ENCODE results near the gene COL6A2. TPM values are rescaled to one million over a fixed set of nuclear protein-coding genes. Genes with fewer than 3 reads are reported as not detected.

The COL6A2 gene
- polyA plus RNA-seq, 3 donors = 157 to 284 (median 250) TPM

- DNase-seq (ENCODE audit: extremely low read depth in 1 of 11, low read depth in 9 of 11, low spot score in 4 of 11) = peak in 2 of 11 donors; percentile 31 to 35
Observed at GRCh38 chr21:46128106-46128932, 30.4 kb downstream of the COL6A2 start.

GRCh38 chr21:46128933-46129571 lies 31.1 kb downstream of the COL6A2 start:
- DNase-seq (ENCODE audit: extremely low read depth in 1 of 11, low read depth in 9 of 11, low spot score in 4 of 11) = no peak

GRCh38 chr21:46129846-46130651 lies 32.1 kb downstream of the COL6A2 start:
- no peak for DNase-seq (ENCODE audit: extremely low read depth in 1 of 11, low read depth in 9 of 11, low spot score in 4 of 11)

- DNase-seq (ENCODE audit: extremely low read depth in 1 of 11, low read depth in 9 of 11, low spot score in 4 of 11) = no peak
Observed at GRCh38 chr21:46130831-46131587, 33.1 kb downstream of the COL6A2 start.

- no peak for DNase-seq (ENCODE audit: extremely low read depth in 1 of 11, low read depth in 9 of 11, low spot score in 4 of 11)
Observed at GRCh38 chr21:46131588-46131837, 33.6 kb downstream of the COL6A2 start.

- DNase-seq (ENCODE audit: extremely low read depth in 1 of 11, low read depth in 9 of 11, low spot score in 4 of 11) = no peak
Observed at GRCh38 chr21:46131838-46132651, 34.1 kb downstream of the COL6A2 start.

GRCh38 chr21:46135782-46136395 lies 38.0 kb downstream of the COL6A2 start:
- no peak for DNase-seq (ENCODE audit: extremely low read depth in 1 of 11, low read depth in 9 of 11, low spot score in 4 of 11)

- no peak for DNase-seq (ENCODE audit: extremely low read depth in 1 of 11, low read depth in 9 of 11, low spot score in 4 of 11)
Observed at GRCh38 chr21:46136739-46137349, 38.9 kb downstream of the COL6A2 start.

GRCh38 chr21:46137908-46138307 lies 40.0 kb downstream of the COL6A2 start:
- no peak for DNase-seq (ENCODE audit: extremely low read depth in 1 of 11, low read depth in 9 of 11, low spot score in 4 of 11)

- DNase-seq (ENCODE audit: extremely low read depth in 1 of 11, low read depth in 9 of 11, low spot score in 4 of 11) = no peak
Observed at GRCh38 chr21:46138383-46138970, 40.6 kb downstream of the COL6A2 start.

GRCh38 chr21:46139686-46140085 lies 41.8 kb downstream of the COL6A2 start:
- DNase-seq (ENCODE audit: extremely low read depth in 1 of 11, low read depth in 9 of 11, low spot score in 4 of 11) = no peak

- DNase-seq (ENCODE audit: extremely low read depth in 1 of 11, low read depth in 9 of 11, low spot score in 4 of 11) = peak in 1 of 11 donors; percentile 36
Observed at GRCh38 chr21:46140352-46141003, 42.6 kb downstream of the COL6A2 start.

GRCh38 chr21:46141767-46142581 lies 44.1 kb downstream of the COL6A2 start:
- no peak for DNase-seq (ENCODE audit: extremely low read depth in 1 of 11, low read depth in 9 of 11, low spot score in 4 of 11)

GRCh38 chr21:46142582-46143473 lies 44.9 kb downstream of the COL6A2 start:
- DNase-seq (ENCODE audit: extremely low read depth in 1 of 11, low read depth in 9 of 11, low spot score in 4 of 11) = no peak

- DNase-seq (ENCODE audit: extremely low read depth in 1 of 11, low read depth in 9 of 11, low spot score in 4 of 11) = no peak
Observed at GRCh38 chr21:46144464-46145070, 46.7 kb downstream of the COL6A2 start.
